ENCODE data around the gene SYNGR3.

GRCh38 chr16:2034696-2035430, 45.1 kb downstream of the SYNGR3 start:
- TF ChIP-seq POLR2AphosphoS5 (IDR thresholded peaks at IDR 0.05) (no peak), CTCF (IDR thresholded peaks at IDR 0.05; ENCODE audit: poor library complexity, severe bottlenecking) (no peak), EZH2 (IDR thresholded peaks at IDR 0.05; ENCODE audit: borderline replicate concordance, insufficient read depth, low read length, poor library complexity, severe bottlenecking) (no peak), SMC3 (conservative IDR thresholded peaks at IDR 0.05; ENCODE audit: poor library complexity) (no peak), MXI1 (conservative IDR thresholded peaks at IDR 0.05; ENCODE audit: poor library complexity, severe bottlenecking) (no peak), REST (IDR thresholded peaks at IDR 0.05; ENCODE audit: borderline replicate concordance) (no peak), EP300 (conservative IDR thresholded peaks at IDR 0.05; ENCODE audit: poor library complexity, severe bottlenecking) (no peak), RAD21 (conservative IDR thresholded peaks at IDR 0.05) (no peak), TAF1 (IDR thresholded peaks at IDR 0.05; ENCODE audit: low read depth) (no peak)
